Activated B cell treated with CpG ODN at 0.5 μM for 24 hours (primary cell): ENCODE measurements around the gene S100A8. TPM values are rescaled to one million over a fixed set of nuclear protein-coding genes. Genes with fewer than 3 reads are reported as not detected.

Experiments used
- ATAC-seq: fragments of 200-7000 bp; cut with Tn5 transposase; one replicate; pipeline ENCODE4 v1.10.0; 2021; ENCODE audit warnings: low read depth, mild to moderate bottlenecking, moderate library complexity
- CTCF ChIA-PET: fragments of 350-600 bp; sonication (Branson Sonifier 250); formaldehyde crosslinking; loops from one replicate; lab custom pipeline; 2021; ENCODE audit warnings: antibody characterized with exemption; lab: Charles Lee
- POLR2A ChIA-PET: fragments of 350-600 bp; sonication (Branson Sonifier 250); formaldehyde crosslinking; loops from one replicate; lab custom pipeline; 2021; ENCODE audit warnings: antibody characterized with exemption; lab: Charles Lee
- DNase-seq: peaks from one replicate; pipeline ENCODE4 v3.0.0; 2022
- H3K27ac Mint-ChIP-seq: one replicate; pipeline ENCODE4 v1.8.0; 2020; ENCODE audit warnings: mixed read lengths
- H3K27me3 Mint-ChIP-seq: one replicate; pipeline ENCODE4 v1.8.0; 2021; ENCODE audit warnings: mixed read lengths
- H3K36me3 Mint-ChIP-seq: one replicate; pipeline ENCODE4 v1.8.0; 2021; ENCODE audit warnings: low read depth, mixed read lengths
- H3K4me1 Mint-ChIP-seq: one replicate; pipeline ENCODE4 v1.8.0; 2021; ENCODE audit warnings: mixed read lengths
- H3K4me3 Mint-ChIP-seq: one replicate; pipeline ENCODE4 v1.8.0; 2020; ENCODE audit warnings: mild to moderate bottlenecking, mixed read lengths
- H3K9me3 Mint-ChIP-seq: one replicate; pipeline ENCODE4 v1.8.0; 2020; ENCODE audit warnings: mixed read lengths
- intact Hi-C: fragments of 100-400 bp; cut with micrococcal nuclease; formaldehyde crosslinking; loops from one replicate; pipeline ENCODE4 v1.15.1; 2024
- total RNA-seq: library from RNA; stranded (reverse); gene quantifications from 2 replicates; pipeline ENCODE4 v1.2.3, GENCODE V29; 2022
- TF ChIP-seq, protein P1 (sequence below): fragments of 200-600 bp; IDR thresholded peaks from one replicate; pipeline ENCODE4 v1.8.0; 2022; ENCODE audit warnings: antibody characterized with exemption, mild to moderate bottlenecking

S100A8 gene
- total RNA-seq, 1 donor from 2014 or later: not detected

DNA sequence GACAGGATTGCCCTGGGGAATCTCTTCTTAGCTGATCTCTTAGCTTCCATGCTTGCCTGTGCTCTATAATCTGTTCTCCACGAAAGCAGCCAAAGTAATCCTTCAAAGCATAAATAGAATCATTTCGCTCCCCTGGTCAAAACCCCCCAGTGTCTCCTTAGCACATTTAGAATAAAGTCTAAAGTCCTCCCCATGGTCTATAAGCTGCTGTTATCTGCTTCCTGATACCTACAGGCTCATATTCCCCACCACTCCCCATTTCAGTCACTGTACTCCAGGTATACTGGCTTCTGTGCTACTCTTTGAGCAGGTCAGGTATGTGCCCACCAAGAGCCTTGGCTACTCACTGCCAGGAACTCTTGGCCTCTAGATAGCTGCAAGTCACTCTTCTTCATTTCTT is 18.3 kb downstream of the S100A8 start:
- POLR2A ChIA-PET: no interaction called here

GRCh38 chr1:153371231-153371630 is 19.6 kb downstream of the S100A8 start:
- Mint-ChIP-seq H3K4me1 (no peaks in the 10 kb centered on the region), H3K36me3 (no peaks in the 10 kb centered on the region), H3K27ac (no peak overlapping the region), H3K9me3 (no peaks in the 10 kb centered on the region), H3K27me3 (peaks cover 17% of the 10 kb centered on the region), H3K4me3 (no peak overlapping the region)
- POLR2A ChIA-PET: no interaction called here
- intact Hi-C loops: no loop called here
- CTCF ChIA-PET: no interaction called here
- ATAC-seq (no peak), DNase-seq (no peak)
- TF ChIP-seq, protein P1, sequence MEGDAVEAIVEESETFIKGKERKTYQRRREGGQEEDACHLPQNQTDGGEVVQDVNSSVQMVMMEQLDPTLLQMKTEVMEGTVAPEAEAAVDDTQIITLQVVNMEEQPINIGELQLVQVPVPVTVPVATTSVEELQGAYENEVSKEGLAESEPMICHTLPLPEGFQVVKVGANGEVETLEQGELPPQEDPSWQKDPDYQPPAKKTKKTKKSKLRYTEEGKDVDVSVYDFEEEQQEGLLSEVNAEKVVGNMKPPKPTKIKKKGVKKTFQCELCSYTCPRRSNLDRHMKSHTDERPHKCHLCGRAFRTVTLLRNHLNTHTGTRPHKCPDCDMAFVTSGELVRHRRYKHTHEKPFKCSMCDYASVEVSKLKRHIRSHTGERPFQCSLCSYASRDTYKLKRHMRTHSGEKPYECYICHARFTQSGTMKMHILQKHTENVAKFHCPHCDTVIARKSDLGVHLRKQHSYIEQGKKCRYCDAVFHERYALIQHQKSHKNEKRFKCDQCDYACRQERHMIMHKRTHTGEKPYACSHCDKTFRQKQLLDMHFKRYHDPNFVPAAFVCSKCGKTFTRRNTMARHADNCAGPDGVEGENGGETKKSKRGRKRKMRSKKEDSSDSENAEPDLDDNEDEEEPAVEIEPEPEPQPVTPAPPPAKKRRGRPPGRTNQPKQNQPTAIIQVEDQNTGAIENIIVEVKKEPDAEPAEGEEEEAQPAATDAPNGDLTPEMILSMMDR: no peak

More for the DNA sequence above, 18.3 kb downstream of the S100A8 start:
- H3K9me3 Mint-ChIP-seq: no peaks in the 10 kb centered on the region
- intact Hi-C loops: no loop called here
- H3K27ac Mint-ChIP-seq: no peak overlapping the region
- CTCF ChIA-PET: no interaction called here
- TF ChIP-seq, protein P1: no peak
- peaks cover 26% of the 10 kb centered on the region for H3K27me3 Mint-ChIP-seq
- DNase-seq: no peak
- no peaks in the 10 kb centered on the region for H3K4me1 Mint-ChIP-seq
- no peak for ATAC-seq
- H3K4me3 Mint-ChIP-seq: no peak overlapping the region
- no peaks in the 10 kb centered on the region for H3K36me3 Mint-ChIP-seq

DNA sequence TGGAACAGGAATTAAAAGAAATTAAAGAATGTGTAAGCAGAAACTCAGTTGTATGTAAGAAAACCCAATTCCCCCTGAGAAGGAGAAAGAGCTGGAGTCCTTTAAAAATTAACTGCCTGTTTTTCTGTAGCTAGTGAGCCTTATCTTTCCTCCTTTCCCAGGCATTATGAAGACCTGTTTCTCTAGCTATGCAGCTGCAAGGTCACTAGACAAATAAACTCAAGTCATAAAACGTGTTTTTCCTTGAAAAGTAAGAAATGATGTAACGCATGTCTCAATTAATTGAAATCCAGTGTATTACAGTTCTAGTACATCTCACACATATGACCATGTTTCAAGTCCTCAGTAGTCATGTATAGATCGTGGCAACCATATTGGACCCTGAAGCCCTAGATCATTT is 20.7 kb downstream of the S100A8 start:
- Mint-ChIP-seq H3K4me3 (no peak overlapping the region), H3K9me3 (no peaks in the 10 kb centered on the region), H3K27ac (no peak overlapping the region), H3K4me1 (no peaks in the 10 kb centered on the region), H3K36me3 (no peaks in the 10 kb centered on the region), H3K27me3 (peaks cover 22% of the 10 kb centered on the region)
- intact Hi-C loops: no loop called here
- ATAC-seq (no peak), DNase-seq (no peak)
- TF ChIP-seq, protein P1: no peak
- ChIA-PET CTCF (no interaction called here), POLR2A (no interaction called here)

DNA sequence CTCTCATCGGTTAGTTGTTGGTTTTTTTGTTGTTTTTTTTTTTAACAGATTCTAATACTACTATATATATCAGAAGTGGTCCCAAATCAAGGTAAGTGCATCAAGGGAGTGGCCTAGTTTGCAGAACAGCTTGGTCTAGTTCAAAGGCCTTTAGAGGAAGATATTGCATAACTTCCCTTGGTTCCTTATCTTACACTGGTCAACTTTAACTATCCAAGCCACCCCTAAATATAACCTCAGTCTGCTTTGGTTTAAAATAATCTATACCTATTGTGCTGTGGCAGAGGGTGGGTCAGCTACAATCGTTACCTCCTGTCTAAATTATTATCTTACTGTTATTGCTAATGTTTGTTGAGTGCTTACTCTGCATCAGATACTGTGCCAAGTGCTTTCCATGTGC is 22.4 kb downstream of the S100A8 start:
- ChIA-PET POLR2A (no interaction called here), CTCF (interaction anchor here (0.6 kb wide), 1 partner anchor 903 kb away, joined by 3 read pairs; no protein-coding TSS in a partner anchor)
- no peaks in the 10 kb centered on the region for H3K9me3 Mint-ChIP-seq
- no peak overlapping the region for H3K27ac Mint-ChIP-seq
- DNase-seq (no peak), ATAC-seq (no peak)
- no peaks in the 10 kb centered on the region for H3K4me1 Mint-ChIP-seq
- peaks cover 25% of the 10 kb centered on the region for H3K27me3 Mint-ChIP-seq
- TF ChIP-seq, protein P1: no peak
- no peak overlapping the region for H3K4me3 Mint-ChIP-seq
- no peaks in the 10 kb centered on the region for H3K36me3 Mint-ChIP-seq
- intact Hi-C loops: no loop called here

DNA sequence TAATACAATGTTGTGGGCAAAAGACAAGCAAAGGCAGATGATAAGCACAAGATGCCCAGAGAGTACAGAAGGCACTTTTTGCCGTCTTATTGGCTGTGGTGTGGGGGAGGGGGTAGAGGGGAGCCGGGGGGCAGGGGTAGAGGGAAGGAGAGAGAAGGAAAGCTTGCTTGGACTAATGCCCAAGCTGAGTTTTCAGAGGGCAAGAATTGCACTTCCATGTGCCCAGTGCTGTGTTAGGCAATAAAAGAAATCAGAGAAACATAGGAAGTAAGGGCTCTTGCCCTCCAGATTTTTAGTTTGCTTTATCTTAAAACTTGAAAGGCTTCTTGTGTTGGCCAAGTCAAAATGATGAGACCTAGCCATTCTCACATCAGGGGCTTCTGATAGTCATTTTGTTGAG is 23.8 kb downstream of the S100A8 start:
- no peaks in the 10 kb centered on the region for H3K36me3 Mint-ChIP-seq
- POLR2A ChIA-PET: no interaction called here
- H3K4me3 Mint-ChIP-seq: no peak overlapping the region

More for the DNA sequence above, 23.8 kb downstream of the S100A8 start:
- ATAC-seq: no peak
- Mint-ChIP-seq H3K4me1 (no peaks in the 10 kb centered on the region), H3K9me3 (no peaks in the 10 kb centered on the region), H3K27me3 (peaks cover 30% of the 10 kb centered on the region), H3K27ac (no peak overlapping the region)
- no peak for DNase-seq
- CTCF ChIA-PET: no interaction called here
- TF ChIP-seq, protein P1: no peak
- intact Hi-C loops: no loop called here
